ENCODE results near the gene SCUBE1.

SCUBE1 gene

DNA sequence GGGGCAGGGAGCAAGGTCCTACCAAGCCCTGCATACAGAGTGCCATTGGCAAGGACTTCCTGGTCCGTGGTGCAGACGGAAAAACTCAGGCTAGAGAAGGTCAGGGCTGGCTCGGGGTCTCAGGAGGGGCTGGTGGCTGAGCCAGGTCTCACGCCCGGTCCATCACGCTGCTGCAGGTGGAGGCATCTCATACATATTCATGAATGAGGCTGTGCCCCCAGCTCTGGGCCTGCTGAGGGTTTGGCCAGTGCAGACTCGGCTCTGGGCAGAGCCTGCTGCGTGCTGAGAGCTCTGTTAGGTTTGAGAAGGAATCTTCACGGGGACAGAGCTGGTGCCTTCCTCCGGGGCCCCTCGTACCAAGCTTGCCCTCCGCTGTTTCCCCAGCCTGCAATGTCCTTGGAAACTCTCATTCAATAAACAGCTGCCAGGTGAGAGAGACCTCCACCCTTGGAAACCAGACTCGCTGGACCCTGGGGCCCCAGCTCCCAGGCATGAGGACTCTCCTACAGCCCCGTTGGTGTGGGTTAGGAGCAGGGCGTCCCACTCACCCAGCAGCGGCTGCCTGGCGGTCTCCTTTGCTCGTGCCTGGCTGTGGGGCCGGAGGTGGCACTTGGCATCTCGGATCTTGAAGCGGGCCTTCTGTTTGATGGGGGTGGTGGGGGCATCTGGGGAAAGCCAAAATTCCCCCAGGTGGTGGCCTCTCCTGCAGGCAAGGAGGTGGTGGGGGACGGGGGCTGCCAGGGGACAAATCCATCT lies 122.4 kb downstream of the SCUBE1 start:
- Histone ChIP-seq H3K4me3 (no peak overlapping the region), H3K27ac (no peak overlapping the region), H3K36me3 (no peaks in the 10 kb centered on the region), H3K9me3 (replicated peaks in 1 of 11) (no peaks in the 10 kb centered on the region), H4K20me1 (peaks cover 0 to 8% (median 0%) of the 10 kb centered on the region in 11 experiments; a peak in 2 of 22 replicates), H3K4me1 (peaks cover 0 to 23% (median 7%) of the 10 kb centered on the region in 10 experiments; a peak in 13 of 20 replicates), H3K4me2 (no peak overlapping the region), H3K27me3 (no peaks in the 10 kb centered on the region), H3K9ac (no peak overlapping the region)
- TF ChIP-seq Cebpa-rat (IDR thresholded peaks at IDR 0.05), result no peak

DNA sequence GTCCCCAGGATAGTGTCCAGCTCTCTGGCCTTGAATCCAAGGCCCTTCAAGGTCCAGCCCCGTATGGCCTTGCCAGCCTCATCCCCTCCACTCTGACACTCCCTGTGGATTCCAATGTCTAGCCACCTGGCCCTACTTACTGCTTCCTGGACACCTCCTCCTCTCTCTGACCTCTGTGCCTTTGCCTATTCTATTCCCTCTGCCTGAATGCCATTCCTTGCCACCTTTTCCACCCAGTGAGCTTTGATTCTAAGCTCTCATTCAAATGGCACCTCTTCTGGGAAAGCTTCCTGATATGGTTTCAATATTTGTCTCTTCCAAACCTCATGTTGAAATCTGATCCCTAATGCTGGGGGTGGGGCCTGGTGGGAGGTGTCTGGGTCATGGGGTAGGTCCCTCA lies 124.4 kb downstream of the SCUBE1 start:
- H3K4me2 ChIP-seq, result no peak overlapping the region

DNA sequence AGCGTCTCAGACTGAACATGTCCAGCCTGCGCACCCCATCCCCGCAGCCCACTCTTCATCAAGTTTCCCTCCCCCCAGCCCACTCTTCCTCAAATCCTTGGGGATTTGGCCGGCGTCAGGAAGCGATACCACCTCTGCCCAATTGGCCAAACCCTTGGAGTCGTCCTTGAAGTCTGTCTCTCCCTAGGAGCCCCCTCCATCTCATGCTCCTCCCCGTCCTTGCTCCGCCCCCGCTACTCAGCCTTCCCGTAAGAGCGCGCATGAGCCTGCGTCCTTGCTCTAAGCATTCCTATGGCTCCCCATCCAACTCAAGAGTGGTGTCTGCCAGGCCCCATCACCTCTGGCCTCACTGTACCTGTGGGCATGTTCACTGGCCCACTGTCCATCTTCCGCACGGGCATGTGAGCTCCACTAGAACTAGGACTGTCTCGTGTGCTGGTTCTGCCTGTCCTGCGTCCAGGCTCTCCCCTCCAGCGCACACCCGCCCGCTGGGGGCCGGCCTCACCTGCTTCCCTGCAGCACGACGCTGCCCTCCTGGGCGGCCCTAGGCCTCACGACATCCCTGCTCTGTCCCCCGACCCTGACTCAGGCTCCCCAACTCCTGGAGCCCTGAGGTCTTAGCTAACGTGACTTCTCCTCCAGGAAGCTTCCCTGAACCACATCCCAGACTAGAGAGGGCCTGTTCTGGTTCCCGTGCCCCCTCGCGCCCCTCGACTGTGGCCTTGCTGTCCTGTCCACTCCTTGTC lies 125.7 kb downstream of the SCUBE1 start:
- Histone ChIP-seq H3K4me2 (no peak overlapping the region), H3K4me1 (peaks cover 0 to 19% (median 13%) of the 10 kb centered on the region in 10 experiments; a peak in 15 of 20 replicates), H3K4me3 (no peak overlapping the region), H3K27ac (no peak overlapping the region), H3K27me3 (no peaks in the 10 kb centered on the region), H4K20me1 (no peaks in the 10 kb centered on the region; a peak in 1 of 22 replicates), H3K9me3 (replicated peaks in 1 of 11) (no peaks in the 10 kb centered on the region), H3K36me3 (no peaks in the 10 kb centered on the region), H3K9ac (no peak overlapping the region)
- TF ChIP-seq Cebpa-rat (IDR thresholded peaks at IDR 0.05), result no peak

More for the DNA sequence above, 124.4 kb downstream of the SCUBE1 start:
- Histone ChIP-seq H3K36me3 (no peaks in the 10 kb centered on the region), H3K4me3 (no peak overlapping the region), H4K20me1 (no peaks in the 10 kb centered on the region; a peak in 1 of 22 replicates), H3K9me3 (replicated peaks in 1 of 11) (no peaks in the 10 kb centered on the region), H3K4me1 (peaks cover 0 to 18% (median 8%) of the 10 kb centered on the region in 10 experiments; a peak in 11 of 20 replicates), H3K27me3 (no peaks in the 10 kb centered on the region), H3K27ac (no peak overlapping the region), H3K9ac (no peak overlapping the region)
- no peak for TF ChIP-seq Cebpa-rat (IDR thresholded peaks at IDR 0.05)

- TF ChIP-seq Cebpa-rat (IDR thresholded peaks at IDR 0.05), result no peak
- no peaks in the 10 kb centered on the region; a peak in 1 of 22 replicates for H4K20me1 ChIP-seq
- H3K27me3 ChIP-seq, result no peaks in the 10 kb centered on the region
- H3K4me1 ChIP-seq, result peaks cover 0 to 18% (median 14%) of the 10 kb centered on the region in 10 experiments; a peak in 14 of 20 replicates
- no peak overlapping the region for H3K9ac ChIP-seq
- no peak overlapping the region for H3K27ac ChIP-seq
- H3K36me3 ChIP-seq, result no peaks in the 10 kb centered on the region
- no peaks in the 10 kb centered on the region for H3K9me3 ChIP-seq (replicated peaks in 1 of 11)
- no peak overlapping the region for H3K4me2 ChIP-seq
- no peak overlapping the region for H3K4me3 ChIP-seq
Observed at GRCh38 chr22:43216738-43217137, 126.4 kb downstream of the SCUBE1 start.

DNA sequence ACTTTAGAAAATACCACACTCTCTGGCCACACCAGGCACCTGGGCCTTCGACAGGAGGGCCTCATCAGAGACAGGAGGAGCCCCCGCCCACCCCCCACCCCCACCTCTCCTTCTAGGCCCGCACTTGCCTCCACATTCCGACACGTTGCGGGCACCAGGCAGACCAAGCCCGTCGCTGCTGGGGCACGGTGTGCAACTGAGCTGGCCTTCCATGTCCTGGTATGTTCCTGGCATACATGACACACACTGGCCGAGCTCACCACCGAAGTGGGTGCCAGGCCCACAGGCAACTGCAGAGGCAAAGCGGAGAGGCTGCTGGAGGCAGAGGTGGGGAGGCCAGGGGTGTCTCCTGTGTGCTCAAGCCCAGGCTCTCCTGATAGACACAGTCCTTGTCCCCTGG lies 129.2 kb downstream of the SCUBE1 start:
- no peak overlapping the region for H3K27ac ChIP-seq
- H3K36me3 ChIP-seq, result no peaks in the 10 kb centered on the region
- peaks cover 0 to 9% (median 0%) of the 10 kb centered on the region in 11 experiments; a peak in 1 of 22 replicates for H4K20me1 ChIP-seq
- no peak overlapping the region for H3K9ac ChIP-seq
- TF ChIP-seq Cebpa-rat (IDR thresholded peaks at IDR 0.05), result no peak
- peak overlapping the region in 2 of 11 experiments; percentile 18 to 77; a peak in 1 of 22 replicates for H3K4me2 ChIP-seq
- H3K4me1 ChIP-seq, result peaks cover 0 to 18% (median 14%) of the 10 kb centered on the region in 10 experiments; a peak in 14 of 20 replicates
- no peaks in the 10 kb centered on the region for H3K27me3 ChIP-seq
- H3K4me3 ChIP-seq, result no peak overlapping the region
- no peaks in the 10 kb centered on the region for H3K9me3 ChIP-seq (replicated peaks in 1 of 11)

GRCh38 chr22:43213051-43213450 lies 130.1 kb downstream of the SCUBE1 start:
- Histone ChIP-seq H3K4me1 (peaks cover 0 to 18% (median 14%) of the 10 kb centered on the region in 10 experiments; a peak in 14 of 20 replicates), H3K9me3 (replicated peaks in 1 of 11) (no peaks in the 10 kb centered on the region), H3K27me3 (no peaks in the 10 kb centered on the region), H3K9ac (peak overlapping the region in 3 of 11 experiments; percentile 7 to 29 (median 23); a peak in 1 of 22 replicates), H3K4me3 (no peak overlapping the region; a peak in 1 of 20 replicates), H4K20me1 (peaks cover 0 to 9% (median 0%) of the 10 kb centered on the region in 11 experiments; a peak in 1 of 22 replicates), H3K27ac (no peak overlapping the region), H3K4me2 (peak overlapping the region in 9 of 11 experiments; percentile 18 to 80 (median 64); a peak in 17 of 22 replicates), H3K36me3 (no peaks in the 10 kb centered on the region)
- no peak for TF ChIP-seq Cebpa-rat (IDR thresholded peaks at IDR 0.05)

- Histone ChIP-seq H3K9me3 (replicated peaks in 1 of 11) (no peaks in the 10 kb centered on the region), H3K4me2 (peak overlapping the region in 9 of 11 experiments; percentile 18 to 80 (median 64); a peak in 15 of 22 replicates), H3K9ac (peak overlapping the region in 2 of 11 experiments; percentile 7 to 29; a peak in 1 of 22 replicates), H3K36me3 (no peaks in the 10 kb centered on the region), H3K27ac (no peak overlapping the region), H3K4me1 (peaks cover 0 to 18% (median 14%) of the 10 kb centered on the region in 10 experiments; a peak in 14 of 20 replicates), H3K27me3 (no peaks in the 10 kb centered on the region), H3K4me3 (no peak overlapping the region; a peak in 1 of 20 replicates), H4K20me1 (peaks cover 0 to 9% (median 0%) of the 10 kb centered on the region in 11 experiments; a peak in 1 of 22 replicates)
- TF ChIP-seq Cebpa-rat (IDR thresholded peaks at IDR 0.05), result no peak
Observed at GRCh38 chr22:43212434-43212952, 130.7 kb downstream of the SCUBE1 start.

DNA sequence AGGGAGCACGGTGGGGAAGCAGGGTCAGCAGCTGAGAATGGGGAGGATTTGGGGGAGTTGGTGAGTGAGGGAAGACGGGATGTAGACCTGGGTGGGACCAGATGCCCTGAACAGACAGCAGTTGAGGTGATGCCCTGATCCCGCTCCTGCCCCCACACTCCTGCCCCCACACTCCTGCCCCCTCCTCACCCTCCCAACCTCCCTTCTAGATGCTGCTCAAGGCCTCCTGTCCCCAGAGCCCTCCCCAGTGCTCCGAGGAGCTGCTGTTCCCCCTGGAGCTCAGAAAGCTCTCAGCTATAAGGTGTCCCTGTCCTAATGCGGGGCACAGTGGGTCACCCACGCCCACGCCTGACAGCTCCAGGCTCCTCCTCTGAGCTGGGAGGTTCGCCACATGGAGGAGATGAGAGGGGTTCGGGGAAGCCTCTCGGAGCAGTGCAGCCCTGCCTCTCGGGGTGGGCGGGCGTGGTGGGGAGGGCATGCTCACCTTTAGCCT lies 131.2 kb downstream of the SCUBE1 start:
- Histone ChIP-seq H3K4me1 (peaks cover 0 to 23% (median 19%) of the 10 kb centered on the region in 10 experiments; a peak in 18 of 20 replicates), H3K27me3 (no peaks in the 10 kb centered on the region), H3K36me3 (no peaks in the 10 kb centered on the region), H3K9ac (no peak overlapping the region), H3K9me3 (replicated peaks in 1 of 11) (no peaks in the 10 kb centered on the region), H4K20me1 (peaks cover 0 to 9% (median 0%) of the 10 kb centered on the region in 11 experiments; a peak in 1 of 22 replicates), H3K27ac (no peak overlapping the region), H3K4me2 (no peak overlapping the region), H3K4me3 (no peak overlapping the region)
- no peak for TF ChIP-seq Cebpa-rat (IDR thresholded peaks at IDR 0.05)

Measured in BLaER1 treated with 17β-estradiol and CSF1 and Interleukin-3, amounts not matched to agents 10 nM and 100 nM (cell line).